ENCODE measurements around the gene EEF1AKMT3.
A peak's percentile ranks its signal among the peaks of the same experiment; 100 is the strongest.
"Not testable (repeated sequence)": the region's sequence is repeated elsewhere in the genome, so short reads cannot be mapped to it uniquely, and the experiment has no call there.

Gene EEF1AKMT3

GRCh38 chr12:57813111-57813970 is 40.9 kb downstream of the EEF1AKMT3 start:
- Histone ChIP-seq H3K36me3 (ENCODE audit: control insufficient read depth, insufficient read depth, low read length) (peaks cover 8% of the 10 kb centered on the region), H3K4me3 (ENCODE audit: extremely low read depth, insufficient read depth, low read length, poor library complexity, severe bottlenecking) (no peak overlapping the region), H3K27ac (ENCODE audit: low read depth, low read length, severe bottlenecking) (no peak overlapping the region), H3K4me1 (ENCODE audit: control insufficient read depth, insufficient read depth, low read length, poor library complexity, severe bottlenecking) (no peaks in the 10 kb centered on the region), H3K9me3 (ENCODE audit: control insufficient read depth, low read length) (no peaks in the 10 kb centered on the region)
- WGBS, 2 experiments (ENCODE audit: insufficient coverage in 2 of 2) = 91 to 92% methylated on average over 11 to 14 of the region's 14 CpGs

- H3K9me3 ChIP-seq (ENCODE audit: control insufficient read depth, low read length) = no peaks in the 10 kb centered on the region
- H3K36me3 ChIP-seq (ENCODE audit: control insufficient read depth, insufficient read depth, low read length) = peaks cover 10% of the 10 kb centered on the region
- H3K4me1 ChIP-seq (ENCODE audit: control insufficient read depth, insufficient read depth, low read length, poor library complexity, severe bottlenecking) = no peaks in the 10 kb centered on the region
- WGBS, 2 experiments (ENCODE audit: insufficient coverage in 2 of 2) = 83 to 91% methylated on average over 7 to 9 of the region's 17 CpGs
- H3K27ac ChIP-seq (ENCODE audit: low read depth, low read length, severe bottlenecking) = no peak overlapping the region
- H3K4me3 ChIP-seq (ENCODE audit: extremely low read depth, insufficient read depth, low read length, poor library complexity, severe bottlenecking) = no peak overlapping the region
These were observed 41.8 kb downstream of the EEF1AKMT3 start for GRCh38 chr12:57813971-57814772.

GRCh38 chr12:57815177-57816000 is 43.0 kb downstream of the EEF1AKMT3 start:
- no peak overlapping the region for H3K27ac ChIP-seq (ENCODE audit: low read depth, low read length, severe bottlenecking)
- no peak overlapping the region for H3K4me3 ChIP-seq (ENCODE audit: extremely low read depth, insufficient read depth, low read length, poor library complexity, severe bottlenecking)
- H3K36me3 ChIP-seq (ENCODE audit: control insufficient read depth, insufficient read depth, low read length) = peaks cover 20% of the 10 kb centered on the region
- H3K4me1 ChIP-seq (ENCODE audit: control insufficient read depth, insufficient read depth, low read length, poor library complexity, severe bottlenecking) = no peaks in the 10 kb centered on the region
- no peaks in the 10 kb centered on the region for H3K9me3 ChIP-seq (ENCODE audit: control insufficient read depth, low read length)
- WGBS, 2 experiments (ENCODE audit: insufficient coverage in 2 of 2) = 78% methylated on average over 10 to 13 of the region's 13 CpGs

GRCh38 chr12:57816001-57816854 is 43.8 kb downstream of the EEF1AKMT3 start:
- H3K9me3 ChIP-seq (ENCODE audit: control insufficient read depth, low read length) = no peaks in the 10 kb centered on the region
- peaks cover 28% of the 10 kb centered on the region for H3K36me3 ChIP-seq (ENCODE audit: control insufficient read depth, insufficient read depth, low read length)
- WGBS, 2 experiments (ENCODE audit: insufficient coverage in 2 of 2) = 83 to 88% methylated on average over 2 of the region's 3 CpGs
- H3K27ac ChIP-seq (ENCODE audit: low read depth, low read length, severe bottlenecking) = no peak overlapping the region
- no peaks in the 10 kb centered on the region for H3K4me1 ChIP-seq (ENCODE audit: control insufficient read depth, insufficient read depth, low read length, poor library complexity, severe bottlenecking)
- H3K4me3 ChIP-seq (ENCODE audit: extremely low read depth, insufficient read depth, low read length, poor library complexity, severe bottlenecking) = no peak overlapping the region

GRCh38 chr12:57816855-57817151 is 44.4 kb downstream of the EEF1AKMT3 start:
- no peaks in the 10 kb centered on the region for H3K9me3 ChIP-seq (ENCODE audit: control insufficient read depth, low read length)
- WGBS, 2 experiments (ENCODE audit: insufficient coverage in 2 of 2) = 67 to 80% methylated on average over 1 of the region's 5 CpGs
- no peaks in the 10 kb centered on the region for H3K4me1 ChIP-seq (ENCODE audit: control insufficient read depth, insufficient read depth, low read length, poor library complexity, severe bottlenecking)
- no peak overlapping the region for H3K4me3 ChIP-seq (ENCODE audit: extremely low read depth, insufficient read depth, low read length, poor library complexity, severe bottlenecking)
- no peak overlapping the region for H3K27ac ChIP-seq (ENCODE audit: low read depth, low read length, severe bottlenecking)
- H3K36me3 ChIP-seq (ENCODE audit: control insufficient read depth, insufficient read depth, low read length) = peaks cover 33% of the 10 kb centered on the region

- H3K4me3 ChIP-seq (ENCODE audit: extremely low read depth, insufficient read depth, low read length, poor library complexity, severe bottlenecking) = no peak overlapping the region
- no peaks in the 10 kb centered on the region for H3K9me3 ChIP-seq (ENCODE audit: control insufficient read depth, low read length)
- no peaks in the 10 kb centered on the region for H3K4me1 ChIP-seq (ENCODE audit: control insufficient read depth, insufficient read depth, low read length, poor library complexity, severe bottlenecking)
- WGBS, 2 experiments (ENCODE audit: insufficient coverage in 2 of 2) = 95 to 98% methylated on average over 7 to 8 of the region's 8 CpGs
- H3K36me3 ChIP-seq (ENCODE audit: control insufficient read depth, insufficient read depth, low read length) = peaks cover 39% of the 10 kb centered on the region
- H3K27ac ChIP-seq (ENCODE audit: low read depth, low read length, severe bottlenecking) = peak overlapping the region; percentile 47
These were observed 45.0 kb downstream of the EEF1AKMT3 start for GRCh38 chr12:57817261-57817989.

GRCh38 chr12:57817990-57818331 is 45.5 kb downstream of the EEF1AKMT3 start:
- 98 to 100% methylated on average over 1 to 3 of the region's 3 CpGs for WGBS, 2 experiments (ENCODE audit: insufficient coverage in 2 of 2)
- not testable (repeated sequence) for H3K4me1 ChIP-seq (ENCODE audit: control insufficient read depth, insufficient read depth, low read length, poor library complexity, severe bottlenecking); H3K9me3 ChIP-seq (ENCODE audit: control insufficient read depth, low read length); H3K4me3 ChIP-seq (ENCODE audit: extremely low read depth, insufficient read depth, low read length, poor library complexity, severe bottlenecking)
- peak overlapping the region; percentile 47 for H3K27ac ChIP-seq (ENCODE audit: low read depth, low read length, severe bottlenecking)
- peaks cover 44% of the 10 kb centered on the region for H3K36me3 ChIP-seq (ENCODE audit: control insufficient read depth, insufficient read depth, low read length)

- H3K4me1 ChIP-seq (ENCODE audit: control insufficient read depth, insufficient read depth, low read length, poor library complexity, severe bottlenecking); H3K27ac ChIP-seq (ENCODE audit: low read depth, low read length, severe bottlenecking); H3K4me3 ChIP-seq (ENCODE audit: extremely low read depth, insufficient read depth, low read length, poor library complexity, severe bottlenecking); H3K9me3 ChIP-seq (ENCODE audit: control insufficient read depth, low read length): not testable (repeated sequence)
- 91 to 93% methylated on average over 6 to 7 of the region's 8 CpGs for WGBS, 2 experiments (ENCODE audit: insufficient coverage in 2 of 2)
- H3K36me3 ChIP-seq (ENCODE audit: control insufficient read depth, insufficient read depth, low read length) = peaks cover 66% of the 10 kb centered on the region
These were observed 47.7 kb downstream of the EEF1AKMT3 start for GRCh38 chr12:57820119-57820518.

- not testable (repeated sequence) for H3K4me3 ChIP-seq (ENCODE audit: extremely low read depth, insufficient read depth, low read length, poor library complexity, severe bottlenecking); H3K4me1 ChIP-seq (ENCODE audit: control insufficient read depth, insufficient read depth, low read length, poor library complexity, severe bottlenecking); H3K9me3 ChIP-seq (ENCODE audit: control insufficient read depth, low read length); H3K27ac ChIP-seq (ENCODE audit: low read depth, low read length, severe bottlenecking)
- 100% methylated on average over 1 to 2 of the region's 5 CpGs for WGBS, 2 experiments (ENCODE audit: insufficient coverage in 2 of 2)
- peaks cover 75% of the 10 kb centered on the region for H3K36me3 ChIP-seq (ENCODE audit: control insufficient read depth, insufficient read depth, low read length)
These were observed 48.6 kb downstream of the EEF1AKMT3 start for GRCh38 chr12:57821015-57821414.

Measured in mesodermal cell (in vitro differentiated cells).